SU-DHL-6 (cell line): Measurements from ENCODE around the gene MADCAM1.

ENCODE experiments used
- H2AFZ ChIP-seq: fragments of 200-600 bp; sonication (generic); 2 replicates; pipeline ENCODE4 v1.6.1; 2014; ENCODE audit warnings: low read depth, mild to moderate bottlenecking, moderate library complexity, mixed read lengths, antibody characterized with exemption, low read length; ENCODE audit not compliant: severe bottlenecking
- H3F3A ChIP-seq: fragments of 200-600 bp; shearing (Covaris generic); 2 replicates; pipeline ENCODE4 v1.6.0; 2016; ENCODE audit warnings: antibody characterized with exemption, mild to moderate bottlenecking; ENCODE audit not compliant: insufficient read depth
- H3K27ac ChIP-seq: fragments of 200-600 bp; sonication (generic); 2 replicates; pipeline ENCODE4 v1.5.1; 2016; ENCODE audit warnings: low read depth, mild to moderate bottlenecking, low read length, moderate library complexity, mixed read lengths
- H3K27me3 ChIP-seq: fragments of 200-600 bp; sonication (generic), shearing (Covaris generic); 2 replicates; pipeline ENCODE4 v1.6.0; 2014; ENCODE audit warnings: mild to moderate bottlenecking, low read length
- H3K36me3 ChIP-seq: fragments of 200-600 bp; sonication (generic); 2 replicates; pipeline ENCODE4 v1.6.1; 2014; ENCODE audit warnings: mild to moderate bottlenecking, low read length, mixed read lengths
- H3K4me2 ChIP-seq: fragments of 300-600, 200-600 bp; shearing (Covaris generic), sonication (generic); 2 replicates; pipeline ENCODE4 v1.6.0; 2014; ENCODE audit warnings: low read length, low read depth, mild to moderate bottlenecking; ENCODE audit not compliant: poor library complexity, severe bottlenecking
- H3K4me3 ChIP-seq: fragments of 200-600 bp; sonication (generic); 2 replicates; pipeline ENCODE4 v1.5.1; 2014; ENCODE audit warnings: antibody characterized with exemption, low read length, mild to moderate bottlenecking, mixed read lengths; ENCODE audit not compliant: insufficient read depth, poor library complexity, severe bottlenecking
- H3K79me2 ChIP-seq: fragments of 200-600 bp; sonication (generic); 2 replicates; pipeline ENCODE4 v1.6.1; 2014; ENCODE audit warnings: mild to moderate bottlenecking, low read length, moderate library complexity; ENCODE audit not compliant: insufficient read depth
- H3K9ac ChIP-seq: fragments of 200-600 bp; sonication (generic); 2 replicates; pipeline ENCODE4 v1.7.0; 2014; ENCODE audit warnings: mild to moderate bottlenecking, low read length
- H3K9me2 ChIP-seq: fragments of 200-600 bp; sonication (generic); replicated peaks from 2 replicates; pipeline ENCODE4 v1.6.1; 2014; ENCODE audit warnings: low read length; ENCODE audit not compliant: insufficient read depth
- H3K9me3 ChIP-seq: fragments of 200-600 bp; sonication (generic); 2 replicates; pipeline ENCODE4 v1.6.1; 2014; ENCODE audit warnings: low read length, mixed read lengths; ENCODE audit not compliant: insufficient read depth
- H4K20me1 ChIP-seq: fragments of 200-600 bp; sonication (generic); 2 replicates; pipeline ENCODE4 v1.6.1; 2014; ENCODE audit warnings: low read depth, mild to moderate bottlenecking, antibody characterized with exemption, low read length, moderate library complexity, mixed read lengths
- CTCF ChIP-seq: fragments of 200-600 bp; sonication (generic); IDR thresholded peaks from one replicate; pipeline ENCODE4 v1.5.1; 2017; ENCODE audit warnings: antibody characterized with exemption, mild to moderate bottlenecking, low read length, moderate library complexity; ENCODE audit not compliant: insufficient read depth, poor library complexity, severe bottlenecking
- EZH2phosphoT487 ChIP-seq: fragments of 200-600 bp; sonication (generic), shearing (Covaris generic); conservative IDR thresholded peaks from 2 replicates; pipeline ENCODE4 v1.6.1; 2018; ENCODE audit warnings: mild to moderate bottlenecking, antibody characterized with exemption, low read length, moderate library complexity, mixed read lengths

The MADCAM1 gene

GRCh38 chr19:482186-483041, 13.9 kb upstream of the MADCAM1 start:
- peaks cover 16% of the 10 kb centered on the region; the same call in 1 of the 2 replicates for H3K9me3 ChIP-seq
- H3K9ac ChIP-seq = no peak overlapping the region
- H2AFZ ChIP-seq = no peak overlapping the region
- no peak overlapping the region for H3K4me2 ChIP-seq
- H3K27me3 ChIP-seq = no peaks in the 10 kb centered on the region
- peaks cover 11% of the 10 kb centered on the region for H3F3A ChIP-seq
- no peaks in the 10 kb centered on the region for H3K9me2 ChIP-seq
- TF ChIP-seq CTCF = no peak
- TF ChIP-seq EZH2phosphoT487 = no peak
- no peaks in the 10 kb centered on the region for H4K20me1 ChIP-seq
- H3K4me3 ChIP-seq = no peak overlapping the region
- H3K27ac ChIP-seq = no peak overlapping the region
- no peaks in the 10 kb centered on the region for H3K36me3 ChIP-seq
- H3K79me2 ChIP-seq = no peaks in the 10 kb centered on the region

- no peak overlapping the region for H3K27ac ChIP-seq
- H3K27me3 ChIP-seq = no peaks in the 10 kb centered on the region
- H3K79me2 ChIP-seq = no peaks in the 10 kb centered on the region
- no peak overlapping the region for H2AFZ ChIP-seq
- H3F3A ChIP-seq = peaks cover 11% of the 10 kb centered on the region
- no peak overlapping the region for H3K4me2 ChIP-seq
- no peaks in the 10 kb centered on the region for H3K9me2 ChIP-seq
- H3K9me3 ChIP-seq = peaks cover 16% of the 10 kb centered on the region; the same call in 1 of the 2 replicates
- H3K9ac ChIP-seq = no peak overlapping the region
- no peak overlapping the region for H3K4me3 ChIP-seq
- no peaks in the 10 kb centered on the region for H4K20me1 ChIP-seq
- no peaks in the 10 kb centered on the region for H3K36me3 ChIP-seq
- TF ChIP-seq EZH2phosphoT487 = no peak
- no peak for TF ChIP-seq CTCF
Measured at GRCh38 chr19:483332-484072, 12.8 kb upstream of the MADCAM1 start.

- H3K4me2 ChIP-seq = no peak overlapping the region
- no peak for TF ChIP-seq CTCF
- TF ChIP-seq EZH2phosphoT487 = no peak
- peaks cover 16% of the 10 kb centered on the region; the same call in 1 of the 2 replicates for H3K9me3 ChIP-seq
- H3K36me3 ChIP-seq = no peaks in the 10 kb centered on the region
- peaks cover 11% of the 10 kb centered on the region for H3F3A ChIP-seq
- H3K4me3 ChIP-seq = no peak overlapping the region
- H3K79me2 ChIP-seq = no peaks in the 10 kb centered on the region
- H3K9ac ChIP-seq = no peak overlapping the region
- H2AFZ ChIP-seq = no peak overlapping the region
- no peak overlapping the region for H3K27ac ChIP-seq
- H3K9me2 ChIP-seq = no peaks in the 10 kb centered on the region
- H4K20me1 ChIP-seq = no peaks in the 10 kb centered on the region
- H3K27me3 ChIP-seq = no peaks in the 10 kb centered on the region
Measured at GRCh38 chr19:484494-484893, 11.8 kb upstream of the MADCAM1 start.
